ENCODE measurements around the gene FUT7. TPM values are rescaled to one million over a fixed set of nuclear protein-coding genes. Genes with fewer than 3 reads are reported as not detected.

FUT7 gene
- total and polyA plus RNA-seq, 2 of the 13 experiments (the other 11 are each of a cell fraction or from before 2014, with no cell fraction given): 0.05 TPM; not detected in 1

GRCh38 chr9:137054932-137055384 lies 23.1 kb upstream of the FUT7 start (continued):
- TF ChIP-seq E2F2 (CRISPR knock-in tag; IDR thresholded peaks at IDR 0.05; ENCODE audit: borderline replicate concordance) (no peak), IKZF4 (CRISPR knock-in tag; IDR thresholded peaks at IDR 0.05; ENCODE audit: borderline replicate concordance, low read depth, not compliant biosample characterization) (no peak), SOX6 (IDR thresholded peaks at IDR 0.05) (no peak), SOX6 (CRISPR knock-in tag; IDR thresholded peaks at IDR 0.05) (no peak), ZC3H13 (CRISPR knock-in tag; IDR thresholded peaks at IDR 0.05) (peak; percentile 17; the same call in 1 of the 2 replicates), ZNF446 (CRISPR knock-in tag; IDR thresholded peaks at IDR 0.05) (peak; percentile 57; the same call in 1 of the 2 replicates), ZNF121 (CRISPR knock-in tag; IDR thresholded peaks at IDR 0.05) (peak; percentile 77; the same call in 1 of the 2 replicates), SRSF1 (optimal IDR thresholded peaks at IDR 0.05; ENCODE audit: low read depth, low read length) (peak; percentile 72), NFATC3 (CRISPR knock-in tag; IDR thresholded peaks at IDR 0.05) (no peak), AKNA (CRISPR knock-in tag; IDR thresholded peaks at IDR 0.05; ENCODE audit: borderline replicate concordance) (no peak), ELF3 (CRISPR knock-in tag; IDR thresholded peaks at IDR 0.05) (peak; percentile 12; the same call in 1 of the 2 replicates), FOSL2 (CRISPR knock-in tag; IDR thresholded peaks at IDR 0.05) (peak; percentile 35; the same call in 1 of the 2 replicates), KLF9 (CRISPR knock-in tag; IDR thresholded peaks at IDR 0.05; ENCODE audit: low read depth) (0 out of 2 replicates have a peak, but pooled peaks have one; percentile 12), ZNF816 (CRISPR knock-in tag; IDR thresholded peaks at IDR 0.05; ENCODE audit: borderline replicate concordance) (no peak), HNF4A (CRISPR knock-in tag; IDR thresholded peaks at IDR 0.05) (peak; percentile 90), TERF1 (CRISPR knock-in tag; IDR thresholded peaks at IDR 0.05) (no peak), ZNF629 (CRISPR knock-in tag; conservative IDR thresholded peaks at IDR 0.05) (peak; percentile 23; the same call in 1 of the 2 replicates), NR2F2 (IDR thresholded peaks at IDR 0.05; ENCODE audit: borderline replicate concordance, low read depth) (no peak), ZNF768 (CRISPR knock-in tag; IDR thresholded peaks at IDR 0.05) (no peak), HNRNPH1 (optimal IDR thresholded peaks at IDR 0.05; ENCODE audit: low read depth, low read length) (no peak), RNF219 (CRISPR knock-in tag; IDR thresholded peaks at IDR 0.05) (no peak), CENPT (CRISPR knock-in tag; IDR thresholded peaks at IDR 0.05; ENCODE audit: low read depth) (no peak), NFE2L2 (IDR thresholded peaks at IDR 0.05; ENCODE audit: low read length) (no peak)
